ENCODE results near the gene NPHS1.

DNA sequence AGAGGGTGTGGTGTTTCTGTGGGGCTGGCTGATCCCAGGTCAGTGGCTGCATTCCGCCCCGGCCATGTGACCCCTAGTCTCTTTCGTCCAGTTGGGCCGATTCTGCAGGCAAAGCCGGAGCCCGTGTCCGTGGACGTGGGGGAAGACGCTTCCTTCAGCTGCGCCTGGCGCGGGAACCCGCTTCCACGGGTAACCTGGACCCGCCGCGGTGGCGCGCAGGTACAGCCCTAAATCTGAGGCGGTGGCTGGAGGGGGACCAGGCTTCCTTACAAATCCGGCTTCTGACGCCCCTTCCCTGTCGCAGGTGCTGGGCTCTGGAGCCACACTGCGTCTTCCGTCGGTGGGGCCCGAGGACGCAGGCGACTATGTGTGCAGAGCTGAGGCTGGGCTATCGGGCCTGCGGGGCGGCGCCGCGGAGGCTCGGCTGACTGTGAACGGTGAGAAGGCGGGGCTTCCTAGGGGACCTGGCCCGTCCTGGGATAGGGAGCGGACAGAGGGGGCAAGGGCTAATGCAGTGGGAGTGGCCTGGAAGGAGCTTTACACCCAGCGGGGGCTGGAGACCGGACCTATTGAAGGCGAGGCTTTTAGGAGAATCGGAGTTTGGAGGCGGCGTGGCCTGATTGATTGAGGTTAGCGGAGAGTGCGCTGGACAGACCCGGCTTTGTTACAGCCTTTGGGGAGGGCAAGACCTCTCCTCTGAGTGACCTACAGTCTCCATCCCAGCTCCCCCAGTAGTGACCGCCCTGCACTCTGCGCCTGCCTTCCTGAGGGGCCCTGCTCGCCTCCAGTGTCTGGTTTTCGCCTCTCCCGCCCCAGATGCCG is 8.7 kb upstream of the NPHS1 start:
- no peak for TF ChIP-seq EZH2 (IDR thresholded peaks at IDR 0.05; ENCODE audit: borderline replicate concordance, low read length)
- TF ChIP-seq, protein P1, sequence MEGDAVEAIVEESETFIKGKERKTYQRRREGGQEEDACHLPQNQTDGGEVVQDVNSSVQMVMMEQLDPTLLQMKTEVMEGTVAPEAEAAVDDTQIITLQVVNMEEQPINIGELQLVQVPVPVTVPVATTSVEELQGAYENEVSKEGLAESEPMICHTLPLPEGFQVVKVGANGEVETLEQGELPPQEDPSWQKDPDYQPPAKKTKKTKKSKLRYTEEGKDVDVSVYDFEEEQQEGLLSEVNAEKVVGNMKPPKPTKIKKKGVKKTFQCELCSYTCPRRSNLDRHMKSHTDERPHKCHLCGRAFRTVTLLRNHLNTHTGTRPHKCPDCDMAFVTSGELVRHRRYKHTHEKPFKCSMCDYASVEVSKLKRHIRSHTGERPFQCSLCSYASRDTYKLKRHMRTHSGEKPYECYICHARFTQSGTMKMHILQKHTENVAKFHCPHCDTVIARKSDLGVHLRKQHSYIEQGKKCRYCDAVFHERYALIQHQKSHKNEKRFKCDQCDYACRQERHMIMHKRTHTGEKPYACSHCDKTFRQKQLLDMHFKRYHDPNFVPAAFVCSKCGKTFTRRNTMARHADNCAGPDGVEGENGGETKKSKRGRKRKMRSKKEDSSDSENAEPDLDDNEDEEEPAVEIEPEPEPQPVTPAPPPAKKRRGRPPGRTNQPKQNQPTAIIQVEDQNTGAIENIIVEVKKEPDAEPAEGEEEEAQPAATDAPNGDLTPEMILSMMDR (conservative IDR thresholded peaks at IDR 0.05 in 1 of 2, IDR thresholded peaks at IDR 0.05 in 1 of 2; ENCODE audit: extremely low read depth in 1 of 2, insufficient read depth in 1 of 2, low read depth in 1 of 2, low read length in 2 of 2), result no peak
